GM13976 (cell line): ENCODE measurements around the gene PICALM.

Experiments used
- DNase-seq: peaks from one replicate; pipeline ENCODE4 v3.0.0; 2012; ENCODE audit warnings: low spot score
- CTCF ChIP-seq: IDR thresholded peaks from 2 replicates; pipeline ENCODE4 v1.5.1; 2012; ENCODE audit warnings: borderline replicate concordance, mild to moderate bottlenecking; ENCODE audit not compliant: insufficient read depth; ENCODE audit errors: extremely low read depth, missing control alignments, control extremely low read depth
- in situ Hi-C: fragments of 300-500 bp; cut with MboI; formaldehyde crosslinking; loops from one replicate; pipeline ENCODE4 v1.12.0; 2022; ENCODE audit warnings: low sequenced_read_pairs, mixed read lengths, inconsistent platforms; ENCODE audit not compliant: unreplicated experiment

The PICALM gene

GRCh38 chr11:86079421-86079820, 10.5 kb upstream of the PICALM start:
- no peak for DNase-seq
- in situ Hi-C loops = no loop called here
- no peak for TF ChIP-seq CTCF

GRCh38 chr11:86073948-86074347, 5.1 kb upstream of the PICALM start:
- no peak for TF ChIP-seq CTCF
- in situ Hi-C loops = no loop called here
- no peak for DNase-seq

- in situ Hi-C loops = no loop called here
- TF ChIP-seq CTCF = no peak
- DNase-seq = no peak
Observed at GRCh38 chr11:86072211-86072610, 3.3 kb upstream of the PICALM start.

GRCh38 chr11:86070142-86071056, 1.5 kb upstream of the PICALM start:
- TF ChIP-seq CTCF = no peak
- in situ Hi-C loops = no loop called here
- no peak for DNase-seq

GRCh38 chr11:86069408-86070101, 671 bp upstream of the PICALM start:
- DNase-seq = peak; percentile 52
- no peak for TF ChIP-seq CTCF
- in situ Hi-C loops = no loop called here

GRCh38 chr11:86068138-86068871, 579 bp downstream of the PICALM start:
- in situ Hi-C loops = no loop called here
- DNase-seq = peak; percentile 51

More at GRCh38 chr11:86068138-86068871, 579 bp downstream of the PICALM start:
- no peak for TF ChIP-seq CTCF
